GM12874 (cell line): Measurements from ENCODE around the gene NCR3LG1.

ENCODE experiments used
- TF ChIP-seq, protein P1 (sequence below): IDR thresholded peaks from 2 replicates; pipeline ENCODE4 v1.5.1; 2011; ENCODE audit warnings: low read depth, mild to moderate bottlenecking, control low read depth, low read length, moderate library complexity; ENCODE audit not compliant: insufficient read depth

Gene NCR3LG1

DNA sequence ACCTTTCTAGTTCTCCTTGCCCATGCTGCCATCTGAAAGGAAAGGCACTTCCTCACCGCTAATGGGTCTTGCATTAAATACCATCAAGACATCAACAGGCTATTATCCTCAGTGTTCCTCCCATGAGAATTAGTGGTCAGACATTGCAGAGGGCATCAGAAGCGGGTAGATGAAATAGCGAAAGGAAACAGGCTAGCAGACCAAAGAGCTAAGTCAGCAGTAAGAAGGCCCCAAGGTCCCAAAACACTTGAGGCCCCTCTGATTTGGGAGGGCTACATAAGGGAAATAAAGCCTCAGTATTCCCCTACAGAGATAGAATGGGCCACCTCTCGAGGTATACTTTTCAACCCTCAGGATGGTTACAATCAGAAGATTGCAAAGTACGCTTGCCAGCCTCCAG is 23.9 kb downstream of the NCR3LG1 start:
- TF ChIP-seq, protein P1, sequence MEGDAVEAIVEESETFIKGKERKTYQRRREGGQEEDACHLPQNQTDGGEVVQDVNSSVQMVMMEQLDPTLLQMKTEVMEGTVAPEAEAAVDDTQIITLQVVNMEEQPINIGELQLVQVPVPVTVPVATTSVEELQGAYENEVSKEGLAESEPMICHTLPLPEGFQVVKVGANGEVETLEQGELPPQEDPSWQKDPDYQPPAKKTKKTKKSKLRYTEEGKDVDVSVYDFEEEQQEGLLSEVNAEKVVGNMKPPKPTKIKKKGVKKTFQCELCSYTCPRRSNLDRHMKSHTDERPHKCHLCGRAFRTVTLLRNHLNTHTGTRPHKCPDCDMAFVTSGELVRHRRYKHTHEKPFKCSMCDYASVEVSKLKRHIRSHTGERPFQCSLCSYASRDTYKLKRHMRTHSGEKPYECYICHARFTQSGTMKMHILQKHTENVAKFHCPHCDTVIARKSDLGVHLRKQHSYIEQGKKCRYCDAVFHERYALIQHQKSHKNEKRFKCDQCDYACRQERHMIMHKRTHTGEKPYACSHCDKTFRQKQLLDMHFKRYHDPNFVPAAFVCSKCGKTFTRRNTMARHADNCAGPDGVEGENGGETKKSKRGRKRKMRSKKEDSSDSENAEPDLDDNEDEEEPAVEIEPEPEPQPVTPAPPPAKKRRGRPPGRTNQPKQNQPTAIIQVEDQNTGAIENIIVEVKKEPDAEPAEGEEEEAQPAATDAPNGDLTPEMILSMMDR: no peak

GRCh38 chr11:17376493-17376892 is 24.9 kb downstream of the NCR3LG1 start:
- TF ChIP-seq, protein P1: no peak

GRCh38 chr11:17378655-17379054 is 27.1 kb downstream of the NCR3LG1 start:
- TF ChIP-seq, protein P1: no peak

DNA sequence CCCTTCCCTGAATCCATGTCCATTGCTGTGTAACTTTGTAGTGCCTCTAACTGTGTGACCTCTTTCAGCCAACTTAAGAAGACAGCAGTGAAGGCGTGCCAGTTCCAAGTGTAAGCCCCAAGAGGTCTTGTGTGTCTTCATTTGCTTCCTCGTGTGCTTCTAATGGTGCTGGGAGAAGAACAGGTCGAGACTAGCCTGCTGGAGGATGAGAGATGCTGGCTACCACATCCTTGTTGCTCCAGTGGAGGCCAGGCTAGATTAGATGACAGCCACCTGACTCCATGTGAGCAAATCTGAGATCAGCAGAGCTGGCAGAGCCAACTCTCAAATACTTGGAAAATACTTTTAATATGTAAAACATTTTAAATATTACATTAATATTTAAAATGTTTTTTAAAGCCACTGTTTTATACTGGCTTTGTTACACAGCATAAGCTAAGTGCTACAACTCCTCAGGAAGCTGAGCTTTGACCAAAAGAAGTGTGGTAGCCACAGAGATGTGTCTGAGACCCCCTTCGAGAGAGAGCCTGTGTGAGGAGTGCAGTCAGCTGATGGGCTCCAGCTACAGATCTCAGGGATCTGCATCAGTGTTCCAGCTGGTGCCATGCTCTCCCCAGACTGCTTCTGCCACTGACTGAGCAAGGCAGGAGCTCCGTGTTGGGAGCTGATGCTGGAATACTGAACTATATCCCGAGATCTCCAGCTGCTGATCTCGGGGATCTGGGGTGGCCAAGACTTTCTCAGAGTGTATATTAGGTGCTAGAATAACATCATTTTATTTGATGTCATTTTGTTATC is 28.0 kb downstream of the NCR3LG1 start:
- TF ChIP-seq, protein P1: no peak

DNA sequence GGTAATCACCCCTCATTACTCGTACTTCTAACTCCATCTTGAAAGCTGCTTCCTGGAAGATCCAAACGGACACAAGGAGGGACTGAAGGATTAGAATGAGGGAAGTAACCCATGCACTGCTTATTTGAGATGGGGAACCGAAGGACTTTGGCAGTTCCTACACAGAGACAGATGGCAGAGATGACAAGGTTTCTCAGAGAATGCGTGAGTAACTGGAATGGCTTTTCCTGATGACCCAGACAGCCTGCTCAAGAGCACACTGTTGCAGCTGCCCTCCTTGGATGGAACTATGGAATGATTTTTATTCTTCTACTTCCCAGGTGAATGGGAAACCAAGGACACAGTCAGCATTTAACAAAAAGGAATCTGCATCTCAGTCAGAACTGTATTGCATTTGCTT is 29.6 kb downstream of the NCR3LG1 start:
- TF ChIP-seq, protein P1: no peak

GRCh38 chr11:17382046-17382728 is 30.6 kb downstream of the NCR3LG1 start:
- TF ChIP-seq, protein P1: no peak

DNA sequence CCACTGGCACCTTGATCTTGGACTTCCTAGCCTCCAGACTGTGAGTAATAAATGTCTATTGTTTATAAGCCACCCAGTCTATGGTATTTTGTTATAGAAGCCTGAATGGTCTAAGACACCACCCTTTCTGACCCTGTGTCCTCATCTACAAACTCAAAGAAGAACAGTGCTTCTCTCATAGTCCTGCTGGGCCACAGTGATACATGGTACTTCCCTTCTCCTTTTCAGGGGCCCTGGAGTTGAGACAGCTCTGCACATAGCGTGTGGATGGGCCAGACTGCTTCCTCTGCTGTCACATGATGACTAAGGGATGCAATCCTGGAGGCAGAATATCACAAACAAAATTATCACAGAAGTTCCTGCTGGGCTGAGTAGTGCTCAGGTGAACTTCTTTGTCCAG is 31.9 kb downstream of the NCR3LG1 start:
- TF ChIP-seq, protein P1: no peak
